ENCODE data around the gene DPP8.
"Not testable (repeated sequence)": the region's sequence is repeated elsewhere in the genome, so short reads cannot be mapped to it uniquely, and the experiment has no call there.

The DPP8 gene

GRCh38 chr15:65402961-65403360 lies 114.5 kb downstream of the DPP8 start:
- H3K4me1 ChIP-seq (ENCODE audit: control insufficient read depth, insufficient read depth, low read length) = peaks cover 24% of the 10 kb centered on the region
- no peak overlapping the region for H3K27ac ChIP-seq (ENCODE audit: low read depth, low read length)
- H3K9me3 ChIP-seq (ENCODE audit: control insufficient read depth, insufficient read depth, low read depth, low read length) = no peaks in the 10 kb centered on the region
- H3K9ac ChIP-seq (ENCODE audit: low read length) = no peak overlapping the region
- no peak overlapping the region for H3K4me3 ChIP-seq (ENCODE audit: low read depth, low read length)
- no peaks in the 10 kb centered on the region for H3K36me3 ChIP-seq (ENCODE audit: control insufficient read depth, insufficient read depth, low read length)
- peaks cover 1% of the 10 kb centered on the region; the same call in 1 of the 2 replicates for H3K27me3 ChIP-seq (ENCODE audit: control insufficient read depth, insufficient read depth, low read length)

GRCh38 chr15:65401611-65402240 lies 115.8 kb downstream of the DPP8 start:
- Histone ChIP-seq H3K9ac (ENCODE audit: low read length) (no peak overlapping the region), H3K27me3 (ENCODE audit: control insufficient read depth, insufficient read depth, low read length) (peaks cover 14% of the 10 kb centered on the region), H3K4me1 (ENCODE audit: control insufficient read depth, insufficient read depth, low read length) (peaks cover 24% of the 10 kb centered on the region), H3K4me3 (ENCODE audit: low read depth, low read length) (no peak overlapping the region), H3K27ac (ENCODE audit: low read depth, low read length) (no peak overlapping the region), H3K36me3 (ENCODE audit: control insufficient read depth, insufficient read depth, low read length) (no peaks in the 10 kb centered on the region), H3K9me3 (ENCODE audit: control insufficient read depth, insufficient read depth, low read depth, low read length) (no peaks in the 10 kb centered on the region)

- H3K36me3 ChIP-seq (ENCODE audit: control insufficient read depth, insufficient read depth, low read length) = no peaks in the 10 kb centered on the region
- no peak overlapping the region for H3K9ac ChIP-seq (ENCODE audit: low read length)
- peaks cover 24% of the 10 kb centered on the region for H3K4me1 ChIP-seq (ENCODE audit: control insufficient read depth, insufficient read depth, low read length)
- H3K27me3 ChIP-seq (ENCODE audit: control insufficient read depth, insufficient read depth, low read length) = peaks cover 21% of the 10 kb centered on the region
- no peak overlapping the region for H3K27ac ChIP-seq (ENCODE audit: low read depth, low read length)
- no peaks in the 10 kb centered on the region for H3K9me3 ChIP-seq (ENCODE audit: control insufficient read depth, insufficient read depth, low read depth, low read length)
- peak overlapping the region; percentile 5; the same call in 1 of the 2 replicates for H3K4me3 ChIP-seq (ENCODE audit: low read depth, low read length)
Measured at GRCh38 chr15:65400760-65401610, 116.5 kb downstream of the DPP8 start.

GRCh38 chr15:65399997-65400396 lies 117.5 kb downstream of the DPP8 start:
- H3K4me3 ChIP-seq (ENCODE audit: low read depth, low read length) = no peak overlapping the region
- no peak overlapping the region for H3K27ac ChIP-seq (ENCODE audit: low read depth, low read length)
- peaks cover 30% of the 10 kb centered on the region for H3K27me3 ChIP-seq (ENCODE audit: control insufficient read depth, insufficient read depth, low read length)
- H3K36me3 ChIP-seq (ENCODE audit: control insufficient read depth, insufficient read depth, low read length) = no peaks in the 10 kb centered on the region
- H3K9ac ChIP-seq (ENCODE audit: low read length) = no peak overlapping the region
- H3K4me1 ChIP-seq (ENCODE audit: control insufficient read depth, insufficient read depth, low read length) = peaks cover 24% of the 10 kb centered on the region
- no peaks in the 10 kb centered on the region for H3K9me3 ChIP-seq (ENCODE audit: control insufficient read depth, insufficient read depth, low read depth, low read length)

- Histone ChIP-seq H3K9me3 (ENCODE audit: control insufficient read depth, insufficient read depth, low read depth, low read length) (no peaks in the 10 kb centered on the region), H3K27ac (ENCODE audit: low read depth, low read length) (no peak overlapping the region), H3K27me3 (ENCODE audit: control insufficient read depth, insufficient read depth, low read length) (peaks cover 38% of the 10 kb centered on the region), H3K4me3 (ENCODE audit: low read depth, low read length) (no peak overlapping the region), H3K9ac (ENCODE audit: low read length) (no peak overlapping the region), H3K36me3 (ENCODE audit: control insufficient read depth, insufficient read depth, low read length) (0 out of 2 replicates have a peak, but pooled peaks cover 3% of the 10 kb centered on the region), H3K4me1 (ENCODE audit: control insufficient read depth, insufficient read depth, low read length) (peaks cover 20% of the 10 kb centered on the region)
Measured at GRCh38 chr15:65399001-65399706, 118.3 kb downstream of the DPP8 start.

- H3K9me3 ChIP-seq (ENCODE audit: control insufficient read depth, insufficient read depth, low read depth, low read length); H3K9ac ChIP-seq (ENCODE audit: low read length); H3K36me3 ChIP-seq (ENCODE audit: control insufficient read depth, insufficient read depth, low read length); H3K27ac ChIP-seq (ENCODE audit: low read depth, low read length); H3K4me3 ChIP-seq (ENCODE audit: low read depth, low read length): not testable (repeated sequence)
- Histone ChIP-seq H3K27me3 (ENCODE audit: control insufficient read depth, insufficient read depth, low read length) (peaks cover 38% of the 10 kb centered on the region), H3K4me1 (ENCODE audit: control insufficient read depth, insufficient read depth, low read length) (peaks cover 14% of the 10 kb centered on the region)
Measured at GRCh38 chr15:65398486-65398885, 119.0 kb downstream of the DPP8 start.

GRCh38 chr15:65396965-65397317 lies 120.5 kb downstream of the DPP8 start:
- Histone ChIP-seq H3K4me3 (ENCODE audit: low read depth, low read length) (peak overlapping the region; percentile 49), H3K36me3 (ENCODE audit: control insufficient read depth, insufficient read depth, low read length) (0 out of 2 replicates have a peak, but pooled peaks cover 6% of the 10 kb centered on the region), H3K9ac (ENCODE audit: low read length) (no peak overlapping the region), H3K27me3 (ENCODE audit: control insufficient read depth, insufficient read depth, low read length) (peaks cover 38% of the 10 kb centered on the region), H3K27ac (ENCODE audit: low read depth, low read length) (no peak overlapping the region), H3K9me3 (ENCODE audit: control insufficient read depth, insufficient read depth, low read depth, low read length) (no peaks in the 10 kb centered on the region), H3K4me1 (ENCODE audit: control insufficient read depth, insufficient read depth, low read length) (peaks cover 11% of the 10 kb centered on the region)

GRCh38 chr15:65396283-65396964 lies 121.1 kb downstream of the DPP8 start:
- Histone ChIP-seq H3K9ac (ENCODE audit: low read length) (no peak overlapping the region), H3K9me3 (ENCODE audit: control insufficient read depth, insufficient read depth, low read depth, low read length) (no peaks in the 10 kb centered on the region), H3K27ac (ENCODE audit: low read depth, low read length) (no peak overlapping the region), H3K27me3 (ENCODE audit: control insufficient read depth, insufficient read depth, low read length) (peaks cover 38% of the 10 kb centered on the region), H3K4me3 (ENCODE audit: low read depth, low read length) (peak overlapping the region; percentile 49), H3K36me3 (ENCODE audit: control insufficient read depth, insufficient read depth, low read length) (0 out of 2 replicates have a peak, but pooled peaks cover 7% of the 10 kb centered on the region), H3K4me1 (ENCODE audit: control insufficient read depth, insufficient read depth, low read length) (peaks cover 6% of the 10 kb centered on the region)

- Histone ChIP-seq H3K4me3 (ENCODE audit: low read depth, low read length) (peak overlapping the region; percentile 52), H3K27ac (ENCODE audit: low read depth, low read length) (no peak overlapping the region), H3K4me1 (ENCODE audit: control insufficient read depth, insufficient read depth, low read length) (no peaks in the 10 kb centered on the region), H3K9ac (ENCODE audit: low read length) (no peak overlapping the region), H3K36me3 (ENCODE audit: control insufficient read depth, insufficient read depth, low read length) (0 out of 2 replicates have a peak, but pooled peaks cover 9% of the 10 kb centered on the region), H3K27me3 (ENCODE audit: control insufficient read depth, insufficient read depth, low read length) (peaks cover 38% of the 10 kb centered on the region), H3K9me3 (ENCODE audit: control insufficient read depth, insufficient read depth, low read depth, low read length) (no peaks in the 10 kb centered on the region)
Measured at GRCh38 chr15:65395567-65396202, 121.8 kb downstream of the DPP8 start.

- Histone ChIP-seq H3K9ac (ENCODE audit: low read length) (no peak overlapping the region), H3K27ac (ENCODE audit: low read depth, low read length) (no peak overlapping the region), H3K27me3 (ENCODE audit: control insufficient read depth, insufficient read depth, low read length) (peaks cover 38% of the 10 kb centered on the region), H3K4me3 (ENCODE audit: low read depth, low read length) (no peak overlapping the region), H3K4me1 (ENCODE audit: control insufficient read depth, insufficient read depth, low read length) (no peaks in the 10 kb centered on the region), H3K9me3 (ENCODE audit: control insufficient read depth, insufficient read depth, low read depth, low read length) (no peaks in the 10 kb centered on the region), H3K36me3 (ENCODE audit: control insufficient read depth, insufficient read depth, low read length) (peaks cover 9% of the 10 kb centered on the region; the same call in 1 of the 2 replicates)
Measured at GRCh38 chr15:65394936-65395335, 122.6 kb downstream of the DPP8 start.

All from HUES6 (cell line).